Measurements from ENCODE around the gene FAM89B. TPM values are rescaled to one million over a fixed set of nuclear protein-coding genes. Genes with fewer than 3 reads are reported as not detected.

Gene FAM89B
- total and polyA plus RNA-seq, 2 of the 8 experiments (the other 6 are each of a cell fraction or from before 2014, with no cell fraction given) = 15.8 to 32.4 TPM

GRCh38 chr11:65622011-65622410 is 49.7 kb downstream of the FAM89B start (continued):
- no peak for TF ChIP-seq CHD7 (IDR thresholded peaks at IDR 0.05; ENCODE audit: insufficient replicate concordance, low read length)
- TF ChIP-seq EGR1 (IDR thresholded peaks at IDR 0.05; ENCODE audit: borderline replicate concordance, low read depth, low read length) = no peak
- no peak for TF ChIP-seq NANOG (IDR thresholded peaks at IDR 0.05; ENCODE audit: insufficient read depth, low read depth, low read length, poor library complexity, severe bottlenecking)
- no peak for TF ChIP-seq PHF8 (conservative IDR thresholded peaks at IDR 0.05; ENCODE audit: low read depth, low read length)
- no peak for TF ChIP-seq EZH2 (IDR thresholded peaks at IDR 0.05; ENCODE audit: low read depth, low read length, severe bottlenecking)
- TF ChIP-seq TEAD4 (IDR thresholded peaks at IDR 0.05; ENCODE audit: low read depth, low read length) = no peak
- TF ChIP-seq SP2 (IDR thresholded peaks at IDR 0.05; ENCODE audit: low read length) = no peak

Measured in H1 (cell line).